Measurements from ENCODE around the gene FAM184A. TPM values are rescaled to one million over a fixed set of nuclear protein-coding genes. Genes with fewer than 3 reads are reported as not detected.

Gene FAM184A
- total and polyA plus RNA-seq, 9 of the 15 experiments (the other 6 are each of a cell fraction or from before 2014, with no cell fraction given) = 6.4 to 18.7 (median 13.1) TPM

DNA sequence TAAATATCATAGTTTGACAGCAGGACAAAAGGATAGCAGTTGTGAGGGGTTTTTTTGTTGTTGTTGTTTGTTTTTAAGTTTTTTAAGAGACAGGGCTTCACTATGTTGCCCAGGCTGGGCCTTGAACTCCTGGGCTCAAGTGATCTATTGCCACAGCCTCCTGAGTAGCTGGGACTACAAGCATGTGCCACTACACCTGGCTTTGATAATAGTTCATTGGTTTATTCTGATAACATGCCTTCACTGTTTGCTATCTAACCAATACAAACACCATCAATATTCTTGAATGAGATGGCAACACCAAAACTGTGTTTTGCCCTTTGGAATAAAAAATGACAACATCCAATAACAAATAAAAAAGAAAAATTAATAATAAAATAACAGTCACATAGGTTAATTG is 41.2 kb downstream of the FAM184A start (continued):
- TF ChIP-seq, protein P1, sequence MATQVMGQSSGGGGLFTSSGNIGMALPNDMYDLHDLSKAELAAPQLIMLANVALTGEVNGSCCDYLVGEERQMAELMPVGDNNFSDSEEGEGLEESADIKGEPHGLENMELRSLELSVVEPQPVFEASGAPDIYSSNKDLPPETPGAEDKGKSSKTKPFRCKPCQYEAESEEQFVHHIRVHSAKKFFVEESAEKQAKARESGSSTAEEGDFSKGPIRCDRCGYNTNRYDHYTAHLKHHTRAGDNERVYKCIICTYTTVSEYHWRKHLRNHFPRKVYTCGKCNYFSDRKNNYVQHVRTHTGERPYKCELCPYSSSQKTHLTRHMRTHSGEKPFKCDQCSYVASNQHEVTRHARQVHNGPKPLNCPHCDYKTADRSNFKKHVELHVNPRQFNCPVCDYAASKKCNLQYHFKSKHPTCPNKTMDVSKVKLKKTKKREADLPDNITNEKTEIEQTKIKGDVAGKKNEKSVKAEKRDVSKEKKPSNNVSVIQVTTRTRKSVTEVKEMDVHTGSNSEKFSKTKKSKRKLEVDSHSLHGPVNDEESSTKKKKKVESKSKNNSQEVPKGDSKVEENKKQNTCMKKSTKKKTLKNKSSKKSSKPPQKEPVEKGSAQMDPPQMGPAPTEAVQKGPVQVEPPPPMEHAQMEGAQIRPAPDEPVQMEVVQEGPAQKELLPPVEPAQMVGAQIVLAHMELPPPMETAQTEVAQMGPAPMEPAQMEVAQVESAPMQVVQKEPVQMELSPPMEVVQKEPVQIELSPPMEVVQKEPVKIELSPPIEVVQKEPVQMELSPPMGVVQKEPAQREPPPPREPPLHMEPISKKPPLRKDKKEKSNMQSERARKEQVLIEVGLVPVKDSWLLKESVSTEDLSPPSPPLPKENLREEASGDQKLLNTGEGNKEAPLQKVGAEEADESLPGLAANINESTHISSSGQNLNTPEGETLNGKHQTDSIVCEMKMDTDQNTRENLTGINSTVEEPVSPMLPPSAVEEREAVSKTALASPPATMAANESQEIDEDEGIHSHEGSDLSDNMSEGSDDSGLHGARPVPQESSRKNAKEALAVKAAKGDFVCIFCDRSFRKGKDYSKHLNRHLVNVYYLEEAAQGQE (IDR thresholded peaks at IDR 0.05; ENCODE audit: borderline replicate concordance) = no peak
- TF ChIP-seq, protein P1 (CRISPR knock-in tag; IDR thresholded peaks at IDR 0.05; ENCODE audit: low read depth) = no peak
- no peak for TF ChIP-seq ZNF785 (CRISPR knock-in tag; IDR thresholded peaks at IDR 0.05)
- TF ChIP-seq ASH1L (IDR thresholded peaks at IDR 0.05; ENCODE audit: borderline replicate concordance, low read depth, partially characterized antibody) = no peak
- TF ChIP-seq, protein P2, sequence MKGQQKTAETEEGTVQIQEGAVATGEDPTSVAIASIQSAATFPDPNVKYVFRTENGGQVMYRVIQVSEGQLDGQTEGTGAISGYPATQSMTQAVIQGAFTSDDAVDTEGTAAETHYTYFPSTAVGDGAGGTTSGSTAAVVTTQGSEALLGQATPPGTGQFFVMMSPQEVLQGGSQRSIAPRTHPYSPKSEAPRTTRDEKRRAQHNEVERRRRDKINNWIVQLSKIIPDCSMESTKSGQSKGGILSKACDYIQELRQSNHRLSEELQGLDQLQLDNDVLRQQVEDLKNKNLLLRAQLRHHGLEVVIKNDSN (CRISPR knock-in tag; IDR thresholded peaks at IDR 0.05) = no peak
- peak; percentile 52 for TF ChIP-seq CBFA2T2 (conservative IDR thresholded peaks at IDR 0.05)
- peak; percentile 68 for TF ChIP-seq CBFA2T3 (IDR thresholded peaks at IDR 0.05)
- TF ChIP-seq TAL1 (IDR thresholded peaks at IDR 0.05) = peak; percentile 33; the same call in 1 of the 2 replicates

Measured in K562 (cell line).